Heart left ventricle (tissue), 16 donors: ENCODE data around the gene TMSB4X. TPM values are rescaled to one million over a fixed set of nuclear protein-coding genes. Genes with fewer than 3 reads are reported as not detected.

Source experiments
- ATAC-seq, 4 donors: fragments of 200-7000 bp; cut with Tn5 transposase; one replicate each; pipeline ENCODE4 v1.9.1; 2020 to 2022; ENCODE audit warnings: moderate library complexity in 4 of 4, mild to moderate bottlenecking in 3 of 4, moderate number of reproducible peaks in 1 of 4
- DNase-seq, 5 donors: peaks; one replicate each; pipeline ENCODE4 v3.0.0-alpha.2; 2020
- H3K27ac ChIP-seq, 12 donors: fragments of 200-600 bp; sonication (generic) in 4 of 12; one replicate each; pipeline versions ENCODE4 v1.5.0 to v1.8.0; 2016 to 2022; ENCODE audit warnings: mild to moderate bottlenecking in 2 of 12
- H3K27me3 ChIP-seq, 9 donors: fragments of 200-600 bp; sonication (generic) in 2 of 9; one replicate each; pipeline versions ENCODE4 v1.5.1 to v1.8.0; 2016 to 2022; ENCODE audit warnings: mild to moderate bottlenecking in 3 of 9
- H3K36me3 ChIP-seq, 9 donors: fragments of 200-600 bp; sonication (generic) in 2 of 9; one replicate each; pipeline versions ENCODE4 v1.5.0 to v1.8.0; 2018 to 2022; ENCODE audit warnings: mild to moderate bottlenecking in 2 of 9
- H3K4me1 ChIP-seq, 12 donors: fragments of 200-600 bp; sonication (generic) in 4 of 12; one replicate each; pipeline versions ENCODE4 v1.5.0 to v1.8.0; 2016 to 2022; ENCODE audit warnings: mild to moderate bottlenecking in 3 of 12
- H3K4me3 ChIP-seq, 12 donors: fragments of 200-600 bp; sonication (generic) in 4 of 12; one replicate each; pipeline versions ENCODE4 v1.5.0 to v1.8.0; 2017 to 2022; ENCODE audit warnings: mild to moderate bottlenecking in 9 of 12, moderate library complexity in 4 of 12
- H3K9me3 ChIP-seq, 12 donors: fragments of 200-600 bp; sonication (generic) in 4 of 12; one replicate each; pipeline versions ENCODE4 v1.5.0 to v1.8.0; 2016 to 2022; ENCODE audit warnings: mild to moderate bottlenecking in 1 of 12
- CTCF ChIP-seq, 12 donors: fragments of 200-600 bp; sonication (generic) in 4 of 12; IDR thresholded peaks; one replicate each; pipeline versions ENCODE4 v1.5.0 to v1.8.0; 2018 to 2022; ENCODE audit warnings: antibody characterized with exemption in 12 of 12, mild to moderate bottlenecking in 5 of 12
- POLR2A ChIP-seq, 2 donors: fragments of 450-650 bp; IDR thresholded peaks; one replicate each; pipeline ENCODE4 v1.6.1; 2017; ENCODE audit warnings: antibody characterized with exemption in 2 of 2, mild to moderate bottlenecking in 2 of 2, moderate library complexity in 2 of 2
- WGBS, 4 donors: extraction: QIAGEN DNeasy Blood & Tissue Kit in 2 of 4; methylation state at CpG; one replicate each; pipeline versions ENCODE4 v1.1.5 to v1.1.7; 2013 to 2018; 5-methylcytosine and 5-hydroxymethylcytosine counted together
- intact Hi-C, 10 donors: fragments of 100-400 bp; cut with DNase I; formaldehyde crosslinking; loops; one replicate each; pipeline versions ENCODE4 v1.11.1 to v1.14.2; 2022
- polyA plus RNA-seq, 2 donors: library from polyadenylated mRNA; stranded (reverse); fragments of 200-250 nt; gene quantifications; one replicate each; pipeline ENCODE4 v1.2.3, GENCODE V29; 2013
- total RNA-seq, 9 donors: library from RNA; depleted of rRNA in 2 of 9; stranded (reverse); fragments of >200 nt in 2 of 9; fragmentation: NEBNext Ultra II Directional in 3 of 9; extraction: Animal tissue kit (Norgen Biotek cat#: 25700) in 3 of 9; gene quantifications; one replicate each; pipeline versions ENCODE4 v1.1.0 to v1.2.4, GENCODE V29; 2016 to 2023
- donor health status: ischemic (EF 13 %, LVEDD 7.1; RV severe dilation, severe dysfunction).
- donor health status: healthy with polysubstance abuse.
- donor health status: DM: no; HTN: yes; CAD: no.
- donor health status: DM: no; HTN: no; CAD: no.
- donor health status: ischemic (EF 25% LVEDD 6.9; RV normal size, moderate dysfunction).
- donor health status: ischemic (EF 25% LVEDD 5.7; RV mildly dilated, moderate dysfunction).
- donor health status: healthy.
- donor health status: DM: yes; HTN: yes; CAD: no.
- donor health status: ischemic (EF 35%, LVEDD 5.7; RV mildly dilated, moderate dysfunction).
- donor health status: nonischemic (EF 11% LVEDD 7.7; RV severe dilation, severe dysfunction).
- donor health status: DM: yes; HTN: yes; CAD: no.
- donor health status: PGD.
- donor health status: ischemic (EF 29% LVEDD 5.4; RV normal size, mild dysfunction).
- donor health status: nonischemic (EF 23%, LVEDD 6.1; RV moderate dilation, normal function).

TMSB4X gene
- total and polyA plus RNA-seq, 11 donors = 689 to 3,543 (median 1,264) TPM

- intact Hi-C loops = no loop called here
- H3K4me3 ChIP-seq = peak overlapping the region in 3 of 12 donors; percentile 1 to 18 (median 7)
These were observed 25.4 kb downstream of the TMSB4X start for GRCh38 chrX:13000301-13000811.

GRCh38 chrX:13001097-13001496 is 26.2 kb downstream of the TMSB4X start:
- intact Hi-C loops = no loop called here
- no peak overlapping the region for H3K4me3 ChIP-seq
- no peak for TF ChIP-seq POLR2A (IDR thresholded peaks at IDR 0.05)
- TF ChIP-seq CTCF (IDR thresholded peaks at IDR 0.05) = no peak
- peak overlapping the region in 6 of 12 donors; percentile 28 to 81 (median 64) for H3K27ac ChIP-seq
- no peaks in the 10 kb centered on the region for H3K9me3 ChIP-seq
- 88 to 97% (median 92%) methylated on average over 5 of the region's 5 CpGs for WGBS, 4 donors
- ATAC-seq (no peak), DNase-seq (no peak)
- peaks cover 0 to 2% (median 0%) of the 10 kb centered on the region in 9 donors for H3K27me3 ChIP-seq
- H3K4me1 ChIP-seq = peaks cover 0 to 82% (median 11%) of the 10 kb centered on the region in 12 donors
- H3K36me3 ChIP-seq = no peaks in the 10 kb centered on the region

More at GRCh38 chrX:13000301-13000811, 25.4 kb downstream of the TMSB4X start:
- TF ChIP-seq POLR2A (IDR thresholded peaks at IDR 0.05) (no peak), CTCF (IDR thresholded peaks at IDR 0.05) (no peak)
- DNase-seq (peak in 1 of 5 donors; percentile 58), ATAC-seq (peak in 2 of 4 donors; percentile 36 to 44)
- peak overlapping the region in 9 of 12 donors; percentile 22 to 81 (median 59) for H3K27ac ChIP-seq
- no peaks in the 10 kb centered on the region for H3K36me3 ChIP-seq
- WGBS, 4 donors = 31 to 42% (median 37%) methylated on average over 8 of the region's 8 CpGs
- H3K27me3 ChIP-seq = peaks cover 0 to 6% (median 0%) of the 10 kb centered on the region in 9 donors
- no peaks in the 10 kb centered on the region for H3K9me3 ChIP-seq
- H3K4me1 ChIP-seq = peaks cover 0 to 75% (median 9%) of the 10 kb centered on the region in 12 donors

GRCh38 chrX:13001961-13002671 is 27.2 kb downstream of the TMSB4X start:
- no peak for TF ChIP-seq POLR2A (IDR thresholded peaks at IDR 0.05)
- no peak for TF ChIP-seq CTCF (IDR thresholded peaks at IDR 0.05)
- Histone ChIP-seq H3K9me3 (no peaks in the 10 kb centered on the region), H3K27me3 (peaks cover 0 to 1% (median 0%) of the 10 kb centered on the region in 9 donors), H3K4me1 (peaks cover 0 to 93% (median 11%) of the 10 kb centered on the region in 12 donors), H3K4me3 (no peak overlapping the region), H3K27ac (peak overlapping the region in 1 of 12 donors; percentile 81), H3K36me3 (no peaks in the 10 kb centered on the region)
- DNase-seq (no peak), ATAC-seq (no peak)
- 76 to 93% (median 87%) methylated on average over 4 of the region's 4 CpGs for WGBS, 4 donors
- intact Hi-C loops = no loop called here

- intact Hi-C loops = no loop called here
- DNase-seq (peak in 1 of 5 donors; percentile 33), ATAC-seq (no peak)
- TF ChIP-seq CTCF (IDR thresholded peaks at IDR 0.05) (no peak), POLR2A (IDR thresholded peaks at IDR 0.05) (no peak)
- Histone ChIP-seq H3K27ac (peak overlapping the region in 1 of 12 donors; percentile 68), H3K4me1 (peaks cover 0 to 73% (median 2%) of the 10 kb centered on the region in 12 donors), H3K9me3 (no peaks in the 10 kb centered on the region), H3K27me3 (peaks cover 0 to 7% (median 0%) of the 10 kb centered on the region in 9 donors), H3K4me3 (no peak overlapping the region), H3K36me3 (no peaks in the 10 kb centered on the region)
- 58 to 74% (median 60%) methylated on average over 9 of the region's 9 CpGs for WGBS, 4 donors
These were observed 31.0 kb downstream of the TMSB4X start for GRCh38 chrX:13005661-13006473.
